VCaP (cell line): ENCODE data around the gene GRID2.
"Not testable (repeated sequence)": the region's sequence is repeated elsewhere in the genome, so short reads cannot be mapped to it uniquely, and the experiment has no call there.

ENCODE experiments used
- H3K27ac ChIP-seq: fragments of 450-650 bp; 2 replicates; pipeline ENCODE4 v1.5.1; 2017
- CTCF ChIP-seq: fragments of 450-650 bp; conservative IDR thresholded peaks from 2 replicates; pipeline ENCODE4 v1.5.1; 2017; ENCODE audit warnings: mild to moderate bottlenecking, moderate library complexity

The GRID2 gene

GRCh38 chr4:93649828-93650227 lies 1346.1 kb downstream of the GRID2 start:
- no peak for TF ChIP-seq CTCF
- H3K27ac ChIP-seq = no peak overlapping the region

DNA sequence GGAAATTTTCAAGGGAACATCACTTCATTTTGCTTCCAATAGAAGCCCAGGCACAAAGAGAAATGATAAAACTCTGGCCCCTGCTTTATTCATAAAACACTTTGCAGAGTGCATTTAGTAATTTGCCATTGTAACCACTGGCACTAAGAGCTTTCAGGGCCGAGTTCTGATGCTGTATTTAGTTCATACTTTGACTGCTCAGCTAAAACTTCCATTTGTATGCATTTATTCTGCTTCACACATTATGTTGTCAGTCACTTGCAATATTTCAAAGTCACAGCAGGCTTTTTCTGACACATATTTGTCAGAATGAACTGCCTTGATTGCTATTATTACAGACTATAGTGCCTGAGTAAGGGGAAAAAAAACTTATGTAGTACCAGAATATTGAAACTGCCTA lies 1350.4 kb downstream of the GRID2 start:
- H3K27ac ChIP-seq = no peak overlapping the region
- TF ChIP-seq CTCF = no peak

DNA sequence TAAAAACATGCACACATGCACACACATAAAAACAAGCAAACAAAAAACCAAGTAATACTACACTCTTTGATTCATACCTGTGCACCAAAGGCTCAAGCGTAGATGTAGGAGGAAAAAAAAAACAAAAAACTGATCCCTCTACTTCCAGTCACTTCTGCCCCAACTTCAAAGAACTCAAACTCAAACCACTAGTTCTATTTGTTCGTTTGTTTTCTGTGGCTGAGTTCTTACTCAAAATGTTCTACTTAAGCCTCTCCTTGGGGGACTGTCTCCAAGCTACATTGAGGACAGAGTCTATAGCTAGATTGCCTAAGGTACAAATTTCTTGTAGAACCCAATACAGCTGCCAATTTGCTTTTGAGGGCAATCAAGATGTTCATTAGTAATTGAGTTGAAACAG lies 1353.8 kb downstream of the GRID2 start:
- no peak overlapping the region for H3K27ac ChIP-seq
- TF ChIP-seq CTCF = no peak

- no peak for TF ChIP-seq CTCF
- H3K27ac ChIP-seq = no peak overlapping the region
Measured at GRCh38 chr4:93658443-93658842, 1354.7 kb downstream of the GRID2 start.

DNA sequence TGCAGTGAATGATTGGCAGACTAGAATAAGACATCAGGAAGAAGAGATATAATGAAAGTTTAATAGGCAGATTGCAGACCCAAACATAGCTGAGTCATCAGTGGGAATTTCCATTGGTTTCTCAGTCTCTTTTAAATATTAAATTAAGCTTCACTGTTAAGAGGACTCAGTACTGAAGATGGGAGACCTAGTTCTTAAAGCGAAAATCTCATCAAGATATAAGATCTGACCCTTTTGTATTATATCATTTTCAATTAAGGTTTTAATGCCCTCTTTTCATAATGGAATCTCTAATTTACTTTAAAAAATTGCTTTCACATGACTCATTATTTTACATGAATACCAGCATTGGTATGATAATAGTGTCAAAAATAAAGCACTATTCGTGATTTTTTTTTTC lies 1355.9 kb downstream of the GRID2 start:
- H3K27ac ChIP-seq = no peak overlapping the region
- no peak for TF ChIP-seq CTCF

DNA sequence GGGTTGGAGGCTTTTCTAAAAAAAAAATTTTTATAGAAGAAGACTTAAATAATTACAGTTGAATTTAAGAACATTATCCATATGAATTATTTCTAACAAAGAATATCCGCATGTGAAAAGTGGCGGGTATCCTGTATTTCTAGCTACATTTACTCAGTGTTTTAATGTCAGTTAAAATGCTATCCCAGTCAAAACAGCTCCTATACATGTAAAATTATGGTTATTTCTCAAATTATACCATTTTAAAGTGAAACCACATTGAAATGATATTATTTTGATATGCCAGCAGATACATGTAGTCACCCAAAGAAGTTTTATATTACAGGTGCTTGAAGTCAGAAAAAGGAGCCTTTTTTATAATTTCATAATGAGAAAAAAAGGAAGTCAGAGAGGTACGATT lies 1356.3 kb downstream of the GRID2 start:
- no peak for TF ChIP-seq CTCF

GRCh38 chr4:93670434-93670833 lies 1366.7 kb downstream of the GRID2 start:
- H3K27ac ChIP-seq = no peak overlapping the region
- TF ChIP-seq CTCF = no peak

More for the DNA sequence above, 1356.3 kb downstream of the GRID2 start:
- H3K27ac ChIP-seq = no peak overlapping the region

GRCh38 chr4:93671093-93671492 lies 1367.3 kb downstream of the GRID2 start:
- no peak for TF ChIP-seq CTCF
- H3K27ac ChIP-seq = no peak overlapping the region

GRCh38 chr4:93676937-93677336 lies 1373.2 kb downstream of the GRID2 start:
- H3K27ac ChIP-seq = not testable (repeated sequence)
